NCI-H1694 treated with DMSO at 0.1 percent for 48 hours (cell line): ENCODE results near the gene PALLD.

Source experiments
- DNase-seq: peaks from one replicate; lab custom pipeline; 2025; lab: John Stamatoyannopoulos, UW

The PALLD gene

GRCh38 chr4:168732714-168733113 is 235.9 kb downstream of the PALLD start:
- no peak for DNase-seq

- no peak for DNase-seq
Observed at GRCh38 chr4:168734703-168735678, 238.1 kb downstream of the PALLD start.

GRCh38 chr4:168735735-168736134 is 238.9 kb downstream of the PALLD start:
- DNase-seq, result no peak

GRCh38 chr4:168736860-168737805 is 240.3 kb downstream of the PALLD start:
- DNase-seq, result no peak

GRCh38 chr4:168737806-168738172 is 240.9 kb downstream of the PALLD start:
- DNase-seq, result no peak

GRCh38 chr4:168739886-168740285 is 243.0 kb downstream of the PALLD start:
- DNase-seq, result no peak

- DNase-seq, result no peak
Observed at GRCh38 chr4:168740691-168741090, 243.8 kb downstream of the PALLD start.

GRCh38 chr4:168741281-168742173 is 244.7 kb downstream of the PALLD start:
- no peak for DNase-seq

GRCh38 chr4:168743131-168743530 is 246.3 kb downstream of the PALLD start:
- DNase-seq, result no peak

GRCh38 chr4:168743601-168744000 is 246.7 kb downstream of the PALLD start:
- no peak for DNase-seq

GRCh38 chr4:168744021-168744420 is 247.2 kb downstream of the PALLD start:
- DNase-seq, result no peak

- no peak for DNase-seq
Observed at GRCh38 chr4:168748807-168749206, 252.0 kb downstream of the PALLD start.

GRCh38 chr4:168751263-168752225 is 254.7 kb downstream of the PALLD start:
- no peak for DNase-seq

GRCh38 chr4:168755598-168756477 is 259.0 kb downstream of the PALLD start:
- no peak for DNase-seq

GRCh38 chr4:168757500-168757899 is 260.6 kb downstream of the PALLD start:
- no peak for DNase-seq

- DNase-seq, result no peak
Observed at GRCh38 chr4:168758351-168758876, 261.6 kb downstream of the PALLD start.

- DNase-seq, result no peak
Observed at GRCh38 chr4:168759321-168759720, 262.5 kb downstream of the PALLD start.

- DNase-seq, result no peak
Observed at GRCh38 chr4:168759959-168760527, 263.2 kb downstream of the PALLD start.

GRCh38 chr4:168761066-168761465 is 264.2 kb downstream of the PALLD start:
- DNase-seq, result no peak
